ENCODE measurements around the gene ADAMTS9.

ADAMTS9 gene

DNA sequence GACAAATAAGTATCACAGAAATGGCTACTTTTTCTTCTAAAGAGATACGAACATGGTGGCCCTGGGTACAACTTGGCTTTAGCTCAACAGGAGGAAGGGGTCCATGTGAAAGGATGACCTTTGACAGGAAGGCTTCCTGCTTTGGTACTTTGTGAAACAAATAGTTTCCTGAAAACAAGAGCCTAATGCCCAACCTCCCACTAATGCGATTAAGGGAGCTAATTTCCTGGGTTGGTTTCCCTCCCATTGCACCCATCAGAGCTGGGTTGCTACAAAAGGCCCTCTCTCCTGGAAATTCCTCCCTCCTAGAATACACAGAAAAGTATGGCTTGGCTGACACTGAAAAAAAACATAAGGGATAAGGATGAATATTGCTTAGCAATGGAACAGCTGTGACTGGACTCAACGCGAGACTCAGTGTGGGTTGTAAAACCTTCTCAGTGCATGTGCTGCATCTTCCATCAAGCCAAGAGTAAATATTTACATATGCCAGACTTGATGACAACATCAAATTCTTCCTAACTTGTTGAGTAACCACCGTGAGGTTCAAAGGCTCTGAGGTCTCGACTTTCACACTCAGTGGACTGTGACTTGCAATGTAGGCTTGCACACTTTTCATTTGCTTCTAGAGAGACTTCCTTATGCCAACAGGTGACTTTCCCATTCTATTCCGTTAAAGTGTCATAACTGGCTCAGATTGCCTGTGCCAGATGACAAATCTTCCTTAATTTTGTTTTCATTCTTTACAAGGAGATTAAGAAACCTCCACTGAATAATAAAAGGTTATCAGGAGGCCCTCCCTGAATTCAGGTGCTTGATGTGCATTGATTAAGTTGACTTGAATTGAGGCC lies 60.1 kb downstream of the ADAMTS9 start:
- FAIRE-seq = no peak
- no peak for DNase-seq (ENCODE audit: insufficient read length, low spot score)
- TF ChIP-seq PAX5 (IDR thresholded peaks at IDR 0.05; ENCODE audit: insufficient read depth, low read length, severe bottlenecking) (no peak), POLR2A (IDR thresholded peaks at IDR 0.05; ENCODE audit: low read depth, low read length) (no peak), TAF1 (IDR thresholded peaks at IDR 0.05; ENCODE audit: low read depth, low read length) (no peak), SPI1 (IDR thresholded peaks at IDR 0.05; ENCODE audit: low read depth, low read length) (no peak), POLR2AphosphoS5 (IDR thresholded peaks at IDR 0.05; ENCODE audit: low read depth, low read length) (no peak), POU2F2 (IDR thresholded peaks at IDR 0.05; ENCODE audit: low read depth, low read length) (no peak)

DNA sequence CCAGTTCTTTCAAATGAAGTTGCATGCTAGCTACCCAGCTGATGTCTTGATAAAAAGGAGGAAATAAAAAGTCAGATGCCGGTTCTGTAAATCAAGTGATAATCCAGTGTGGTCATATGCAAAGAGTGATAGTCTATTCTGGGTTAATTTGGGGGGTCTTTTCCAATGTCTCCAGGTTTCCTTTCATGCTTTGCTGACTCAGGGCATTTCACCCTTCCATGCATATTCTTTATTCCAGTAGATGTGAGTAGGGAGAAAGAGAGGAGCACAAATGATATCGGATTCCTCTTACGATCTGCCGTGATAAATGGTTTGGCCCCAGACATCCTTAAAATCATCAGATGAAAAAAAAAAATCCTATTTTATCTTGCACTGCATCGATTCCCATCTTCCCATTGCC lies 60.8 kb downstream of the ADAMTS9 start:
- TF ChIP-seq PAX5 (IDR thresholded peaks at IDR 0.05; ENCODE audit: insufficient read depth, low read length, severe bottlenecking) = no peak
- no peak for TF ChIP-seq POLR2AphosphoS5 (IDR thresholded peaks at IDR 0.05; ENCODE audit: low read depth, low read length)
- no peak for TF ChIP-seq TAF1 (IDR thresholded peaks at IDR 0.05; ENCODE audit: low read depth, low read length)
- TF ChIP-seq POU2F2 (IDR thresholded peaks at IDR 0.05; ENCODE audit: low read depth, low read length) = no peak
- no peak for TF ChIP-seq SPI1 (IDR thresholded peaks at IDR 0.05; ENCODE audit: low read depth, low read length)
- no peak for TF ChIP-seq POLR2A (IDR thresholded peaks at IDR 0.05; ENCODE audit: low read depth, low read length)
- FAIRE-seq (no peak), DNase-seq (ENCODE audit: insufficient read length, low spot score) (no peak)

DNA sequence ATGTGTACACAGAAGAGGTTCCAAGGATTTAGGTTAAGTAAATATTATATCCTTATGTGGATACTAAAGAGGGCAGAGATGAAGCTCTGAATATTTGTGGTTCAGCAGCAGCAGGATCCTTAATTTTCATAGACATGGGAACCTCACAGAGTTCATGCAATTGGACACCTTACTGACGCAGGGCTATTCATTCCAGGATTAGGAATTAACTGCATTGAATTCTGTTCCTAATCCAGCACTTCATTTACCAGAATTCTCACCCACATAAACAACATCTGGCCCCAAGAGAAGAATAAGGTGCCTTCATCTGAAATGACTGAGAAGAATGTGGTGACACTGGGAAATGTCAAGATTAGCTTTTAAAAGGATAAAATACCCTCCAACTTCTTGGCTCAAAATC lies 62.4 kb downstream of the ADAMTS9 start:
- FAIRE-seq (no peak), DNase-seq (ENCODE audit: insufficient read length, low spot score) (no peak)
- TF ChIP-seq POU2F2 (IDR thresholded peaks at IDR 0.05; ENCODE audit: low read depth, low read length) (no peak), POLR2AphosphoS5 (IDR thresholded peaks at IDR 0.05; ENCODE audit: low read depth, low read length) (no peak), PAX5 (IDR thresholded peaks at IDR 0.05; ENCODE audit: insufficient read depth, low read length, severe bottlenecking) (no peak), POLR2A (IDR thresholded peaks at IDR 0.05; ENCODE audit: low read depth, low read length) (no peak), SPI1 (IDR thresholded peaks at IDR 0.05; ENCODE audit: low read depth, low read length) (no peak), TAF1 (IDR thresholded peaks at IDR 0.05; ENCODE audit: low read depth, low read length) (no peak)

DNA sequence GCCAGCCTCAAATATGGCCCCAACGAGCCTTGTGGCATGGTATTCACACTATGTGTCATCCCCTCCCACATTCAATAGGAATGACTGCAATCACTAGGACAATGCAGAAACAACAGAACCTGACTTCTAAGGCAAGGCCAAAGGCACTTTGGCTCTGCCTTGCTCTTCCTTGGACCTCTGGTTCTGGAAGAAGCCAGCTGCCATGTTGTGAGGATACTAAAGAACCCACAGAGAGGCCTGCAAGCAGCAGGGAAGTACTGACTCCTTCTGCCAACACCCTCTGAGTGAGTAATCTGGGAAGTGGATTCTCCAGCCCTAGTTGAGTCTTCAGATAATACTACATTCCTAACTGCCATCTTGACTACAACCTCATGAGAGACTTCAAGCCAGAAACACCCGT lies 64.7 kb downstream of the ADAMTS9 start:
- TF ChIP-seq POLR2AphosphoS5 (IDR thresholded peaks at IDR 0.05; ENCODE audit: low read depth, low read length) (no peak), SPI1 (IDR thresholded peaks at IDR 0.05; ENCODE audit: low read depth, low read length) (no peak), POLR2A (IDR thresholded peaks at IDR 0.05; ENCODE audit: low read depth, low read length) (no peak), POU2F2 (IDR thresholded peaks at IDR 0.05; ENCODE audit: low read depth, low read length) (no peak), PAX5 (IDR thresholded peaks at IDR 0.05; ENCODE audit: insufficient read depth, low read length, severe bottlenecking) (no peak), TAF1 (IDR thresholded peaks at IDR 0.05; ENCODE audit: low read depth, low read length) (no peak)
- FAIRE-seq = no peak

DNA sequence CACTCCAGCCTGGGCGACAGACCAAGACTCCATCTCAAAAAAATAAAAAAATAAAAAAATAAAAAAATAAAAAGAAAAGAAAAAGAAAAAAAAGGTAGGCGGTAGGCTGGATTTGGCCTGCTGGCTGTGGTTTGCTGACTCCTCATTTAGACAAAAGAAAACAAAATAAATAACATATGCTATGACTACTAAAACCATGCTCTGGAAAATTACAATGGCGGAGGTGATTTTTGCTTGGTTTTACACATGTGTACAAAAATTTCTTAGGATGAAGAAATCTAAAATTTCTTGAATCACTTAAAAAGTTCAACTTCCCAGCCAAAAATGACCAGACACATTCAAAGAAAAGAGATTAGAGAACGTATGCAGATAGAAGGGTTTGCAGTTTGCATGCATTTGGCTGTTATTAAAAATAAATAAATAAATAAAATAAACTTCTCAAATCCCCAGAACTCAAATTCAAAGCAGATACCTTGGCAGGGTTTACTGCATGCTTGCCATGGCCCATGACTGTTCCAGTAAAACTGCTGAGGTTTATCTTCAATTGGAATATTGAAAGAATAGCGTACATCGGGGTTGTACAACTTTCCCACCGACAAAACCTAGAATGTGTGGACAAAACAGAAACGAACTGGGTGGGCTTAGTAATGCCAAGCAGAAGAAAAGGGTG lies 65.9 kb downstream of the ADAMTS9 start:
- TF ChIP-seq SPI1 (IDR thresholded peaks at IDR 0.05; ENCODE audit: low read depth, low read length) (no peak), TAF1 (IDR thresholded peaks at IDR 0.05; ENCODE audit: low read depth, low read length) (no peak), POU2F2 (IDR thresholded peaks at IDR 0.05; ENCODE audit: low read depth, low read length) (no peak), POLR2AphosphoS5 (IDR thresholded peaks at IDR 0.05; ENCODE audit: low read depth, low read length) (no peak), POLR2A (IDR thresholded peaks at IDR 0.05; ENCODE audit: low read depth, low read length) (no peak), PAX5 (IDR thresholded peaks at IDR 0.05; ENCODE audit: insufficient read depth, low read length, severe bottlenecking) (no peak)
- DNase-seq (ENCODE audit: insufficient read length, low spot score) = no peak
- no peak for FAIRE-seq

More for the DNA sequence above, 64.7 kb downstream of the ADAMTS9 start:
- no peak for DNase-seq (ENCODE audit: insufficient read length, low spot score)

DNA sequence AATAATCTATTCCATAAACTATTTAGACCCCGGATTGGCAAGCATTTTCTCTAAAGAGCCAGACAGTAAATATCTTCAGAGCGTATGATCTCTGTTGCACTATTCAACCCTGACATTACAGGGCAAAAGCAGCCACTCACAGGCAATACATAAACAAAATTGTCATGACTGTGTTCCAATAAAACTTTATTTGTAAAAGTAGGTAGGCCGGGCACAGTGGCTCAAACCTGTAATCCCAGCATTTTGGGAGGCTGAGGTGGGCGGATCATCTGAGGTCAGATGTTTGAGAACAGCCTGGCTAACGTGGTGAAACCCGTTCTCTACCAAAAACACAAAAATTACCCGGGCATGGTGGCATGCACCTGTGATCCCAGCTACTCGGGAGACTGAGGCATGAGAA lies 66.5 kb downstream of the ADAMTS9 start:
- no peak for DNase-seq (ENCODE audit: insufficient read length, low spot score)
- no peak for FAIRE-seq
- TF ChIP-seq TAF1 (IDR thresholded peaks at IDR 0.05; ENCODE audit: low read depth, low read length) (no peak), POU2F2 (IDR thresholded peaks at IDR 0.05; ENCODE audit: low read depth, low read length) (no peak), PAX5 (IDR thresholded peaks at IDR 0.05; ENCODE audit: insufficient read depth, low read length, severe bottlenecking) (no peak), SPI1 (IDR thresholded peaks at IDR 0.05; ENCODE audit: low read depth, low read length) (no peak), POLR2AphosphoS5 (IDR thresholded peaks at IDR 0.05; ENCODE audit: low read depth, low read length) (no peak), POLR2A (IDR thresholded peaks at IDR 0.05; ENCODE audit: low read depth, low read length) (no peak)

DNA sequence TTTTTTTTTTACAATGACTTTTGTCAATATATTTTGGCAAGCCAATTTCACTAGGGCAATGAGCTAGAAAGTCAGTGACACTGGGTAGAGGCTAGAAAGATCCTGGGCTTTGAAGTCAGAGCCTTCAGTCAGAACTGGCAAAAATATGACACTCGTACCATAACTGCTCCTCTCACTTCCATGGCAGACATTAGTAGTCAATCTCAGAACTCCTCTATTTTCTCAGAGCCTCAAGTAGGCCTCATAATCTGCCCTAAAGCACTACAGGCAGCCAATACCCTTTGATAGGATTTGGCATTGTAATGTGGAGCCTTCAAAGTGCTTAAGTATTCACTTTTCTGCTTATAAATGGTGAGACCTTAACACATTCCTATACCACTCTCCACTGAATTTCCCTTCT lies 67.8 kb downstream of the ADAMTS9 start:
- FAIRE-seq (no peak), DNase-seq (ENCODE audit: insufficient read length, low spot score) (no peak)
- TF ChIP-seq POLR2AphosphoS5 (IDR thresholded peaks at IDR 0.05; ENCODE audit: low read depth, low read length) (no peak), POU2F2 (IDR thresholded peaks at IDR 0.05; ENCODE audit: low read depth, low read length) (no peak), POLR2A (IDR thresholded peaks at IDR 0.05; ENCODE audit: low read depth, low read length) (no peak), SPI1 (IDR thresholded peaks at IDR 0.05; ENCODE audit: low read depth, low read length) (no peak), TAF1 (IDR thresholded peaks at IDR 0.05; ENCODE audit: low read depth, low read length) (no peak), PAX5 (IDR thresholded peaks at IDR 0.05; ENCODE audit: insufficient read depth, low read length, severe bottlenecking) (no peak)

DNA sequence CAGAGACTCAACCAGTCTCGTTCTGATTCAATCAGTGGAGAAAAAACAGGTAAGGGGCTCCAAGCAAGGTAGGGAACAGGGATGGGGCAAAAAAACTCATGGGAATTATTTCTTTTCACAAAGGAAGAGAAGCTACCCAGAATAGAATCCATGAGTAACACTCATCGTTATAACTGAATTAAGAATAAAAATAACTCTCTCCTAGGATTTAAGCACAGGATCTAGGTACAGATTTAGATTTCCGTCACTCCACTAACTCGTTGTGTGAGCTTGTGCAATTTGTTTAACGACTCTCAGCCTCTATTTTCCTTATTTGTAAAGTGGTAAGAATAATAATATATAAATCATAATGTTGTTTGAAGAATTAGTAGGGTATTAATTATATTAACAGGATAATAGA lies 68.6 kb downstream of the ADAMTS9 start:
- no peak for TF ChIP-seq POLR2AphosphoS5 (IDR thresholded peaks at IDR 0.05; ENCODE audit: low read depth, low read length)
- no peak for TF ChIP-seq POU2F2 (IDR thresholded peaks at IDR 0.05; ENCODE audit: low read depth, low read length)
- TF ChIP-seq POLR2A (IDR thresholded peaks at IDR 0.05; ENCODE audit: low read depth, low read length) = no peak
- no peak for TF ChIP-seq SPI1 (IDR thresholded peaks at IDR 0.05; ENCODE audit: low read depth, low read length)
- no peak for TF ChIP-seq TAF1 (IDR thresholded peaks at IDR 0.05; ENCODE audit: low read depth, low read length)
- TF ChIP-seq PAX5 (IDR thresholded peaks at IDR 0.05; ENCODE audit: insufficient read depth, low read length, severe bottlenecking) = no peak
- no peak for DNase-seq (ENCODE audit: insufficient read length, low spot score)
- no peak for FAIRE-seq

DNA sequence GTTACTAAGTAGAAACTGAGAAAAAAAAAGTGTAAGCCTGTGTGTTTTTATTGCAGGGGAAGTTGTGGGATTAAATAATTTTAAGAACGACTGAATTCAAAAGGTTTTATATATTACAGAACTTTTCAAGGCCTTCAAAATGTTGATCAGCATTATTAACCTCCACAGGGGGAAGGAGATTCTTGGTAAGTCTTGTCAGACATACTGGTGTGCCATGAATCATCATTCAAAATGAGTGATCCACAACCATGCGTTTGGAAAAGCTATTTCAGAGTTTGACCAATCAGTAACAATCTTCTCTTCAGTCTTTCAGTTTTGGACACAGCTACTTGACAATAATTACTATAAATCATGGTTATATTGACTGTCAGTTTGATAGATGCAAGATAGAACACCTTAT lies 70.2 kb downstream of the ADAMTS9 start:
- FAIRE-seq (no peak), DNase-seq (ENCODE audit: insufficient read length, low spot score) (no peak)
- TF ChIP-seq POLR2A (IDR thresholded peaks at IDR 0.05; ENCODE audit: low read depth, low read length) (no peak), PAX5 (IDR thresholded peaks at IDR 0.05; ENCODE audit: insufficient read depth, low read length, severe bottlenecking) (no peak), POU2F2 (IDR thresholded peaks at IDR 0.05; ENCODE audit: low read depth, low read length) (no peak), TAF1 (IDR thresholded peaks at IDR 0.05; ENCODE audit: low read depth, low read length) (no peak), SPI1 (IDR thresholded peaks at IDR 0.05; ENCODE audit: low read depth, low read length) (no peak), POLR2AphosphoS5 (IDR thresholded peaks at IDR 0.05; ENCODE audit: low read depth, low read length) (no peak)
